LoVo (cell line): Measurements from ENCODE around the gene GMDS.

Source experiments
- DNase-seq: peaks from one replicate; pipeline ENCODE4 v3.0.0-alpha.2; 2016; ENCODE audit warnings: low spot score

The GMDS gene

DNA sequence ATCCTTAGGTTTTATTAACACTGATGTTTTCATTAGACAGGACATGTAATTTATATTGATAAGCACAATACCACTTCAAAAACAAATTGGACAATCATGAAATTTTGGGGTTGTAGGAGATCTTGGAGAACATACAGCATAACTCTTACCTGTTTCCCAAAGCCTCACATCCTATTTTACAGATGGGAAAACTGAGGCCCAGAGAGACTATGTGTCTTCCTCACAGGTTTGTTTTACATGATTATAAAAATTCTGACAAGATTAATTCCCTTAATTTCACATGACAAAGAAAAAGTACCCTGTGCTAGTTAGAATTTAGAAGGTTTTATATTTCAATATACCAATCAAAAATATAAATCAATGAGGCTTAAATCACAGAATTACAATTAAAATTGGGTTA, 145.5 kb downstream of the GMDS start:
- DNase-seq, result no peak

DNA sequence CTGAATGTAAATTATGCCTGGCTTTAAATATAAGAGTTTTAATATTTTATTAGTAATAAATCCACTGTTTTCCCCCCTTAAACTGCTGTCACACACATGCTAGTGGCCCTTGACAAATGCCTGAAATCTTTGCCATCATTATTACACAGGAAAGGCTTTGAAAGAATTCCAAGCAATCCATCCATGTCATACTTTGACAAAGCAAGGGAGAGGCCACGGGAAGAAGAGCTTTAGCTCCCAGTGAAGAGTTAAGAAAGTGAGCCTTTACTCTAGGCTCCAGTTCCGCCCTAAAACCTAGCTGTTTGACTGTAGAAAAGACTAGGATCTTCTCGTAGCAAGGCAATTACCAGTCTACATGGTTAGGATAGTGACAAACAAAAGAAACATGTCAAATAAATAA, 147.9 kb downstream of the GMDS start:
- DNase-seq, result no peak

DNA sequence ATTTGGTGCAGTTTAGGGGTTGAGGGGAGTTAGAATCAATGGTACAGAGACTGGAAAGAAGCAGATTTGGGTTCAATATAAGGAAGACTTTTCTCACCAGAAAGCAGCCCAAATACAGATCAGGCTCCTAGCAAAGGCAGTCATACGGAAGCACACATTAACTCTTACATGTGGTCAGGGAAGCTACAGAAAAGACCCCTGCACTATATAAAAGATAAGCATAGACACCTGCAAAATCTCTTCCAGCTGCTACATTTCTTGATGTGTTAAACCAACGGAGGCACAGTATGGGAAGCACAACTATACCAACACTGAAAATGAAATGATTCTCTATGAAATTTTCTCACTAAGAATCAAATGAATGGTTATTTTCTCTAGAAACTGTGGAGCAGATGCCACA, 150.8 kb downstream of the GMDS start:
- DNase-seq, result no peak

DNA sequence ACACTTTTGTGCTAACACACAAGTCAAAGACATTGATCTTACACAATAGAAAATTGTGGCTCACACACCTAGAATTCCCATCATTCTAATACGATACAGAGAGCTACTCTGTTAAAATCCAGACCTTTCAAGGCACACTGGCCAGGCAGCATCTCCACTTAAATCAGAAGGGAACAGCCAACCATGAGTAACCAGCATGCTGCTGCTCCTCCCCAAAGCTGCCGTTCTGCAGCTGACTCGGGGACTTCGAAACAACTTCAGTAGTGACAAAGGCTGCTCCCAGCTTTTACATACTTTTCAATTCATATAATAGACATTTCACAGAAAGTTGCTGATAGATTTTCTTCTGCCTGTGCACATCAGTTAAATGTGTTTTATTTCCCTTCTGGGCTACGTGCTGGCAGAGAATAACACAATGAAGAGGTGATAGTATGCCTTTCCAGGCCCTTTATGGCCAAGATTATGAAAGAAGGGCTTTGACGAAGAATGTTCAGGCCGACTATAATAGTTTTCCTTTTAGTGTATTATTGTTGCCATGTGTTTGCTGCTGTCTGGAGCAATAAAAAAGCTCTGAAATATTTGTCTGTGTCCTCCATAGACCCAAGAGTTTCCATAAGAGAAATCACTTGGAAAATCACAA, 159.0 kb downstream of the GMDS start:
- no peak for DNase-seq

DNA sequence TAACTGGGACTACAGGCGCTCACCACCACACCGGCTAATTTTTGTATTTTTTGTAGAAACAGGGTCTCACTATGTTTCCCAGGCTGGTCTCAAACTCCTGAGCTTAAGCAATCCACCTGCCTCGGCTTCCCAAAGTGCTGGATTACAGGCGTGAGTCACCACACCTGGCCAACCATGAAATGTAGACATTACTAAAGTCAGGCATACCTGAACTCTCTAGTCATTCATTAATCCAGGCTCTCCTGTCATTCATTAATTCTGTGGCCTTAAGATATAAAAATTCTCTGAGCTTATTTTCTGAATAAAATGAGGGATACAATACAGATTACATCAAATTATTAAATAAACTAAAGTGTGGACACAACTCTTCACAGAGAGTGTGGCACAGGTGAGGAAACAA, 159.7 kb downstream of the GMDS start:
- DNase-seq, result no peak

DNA sequence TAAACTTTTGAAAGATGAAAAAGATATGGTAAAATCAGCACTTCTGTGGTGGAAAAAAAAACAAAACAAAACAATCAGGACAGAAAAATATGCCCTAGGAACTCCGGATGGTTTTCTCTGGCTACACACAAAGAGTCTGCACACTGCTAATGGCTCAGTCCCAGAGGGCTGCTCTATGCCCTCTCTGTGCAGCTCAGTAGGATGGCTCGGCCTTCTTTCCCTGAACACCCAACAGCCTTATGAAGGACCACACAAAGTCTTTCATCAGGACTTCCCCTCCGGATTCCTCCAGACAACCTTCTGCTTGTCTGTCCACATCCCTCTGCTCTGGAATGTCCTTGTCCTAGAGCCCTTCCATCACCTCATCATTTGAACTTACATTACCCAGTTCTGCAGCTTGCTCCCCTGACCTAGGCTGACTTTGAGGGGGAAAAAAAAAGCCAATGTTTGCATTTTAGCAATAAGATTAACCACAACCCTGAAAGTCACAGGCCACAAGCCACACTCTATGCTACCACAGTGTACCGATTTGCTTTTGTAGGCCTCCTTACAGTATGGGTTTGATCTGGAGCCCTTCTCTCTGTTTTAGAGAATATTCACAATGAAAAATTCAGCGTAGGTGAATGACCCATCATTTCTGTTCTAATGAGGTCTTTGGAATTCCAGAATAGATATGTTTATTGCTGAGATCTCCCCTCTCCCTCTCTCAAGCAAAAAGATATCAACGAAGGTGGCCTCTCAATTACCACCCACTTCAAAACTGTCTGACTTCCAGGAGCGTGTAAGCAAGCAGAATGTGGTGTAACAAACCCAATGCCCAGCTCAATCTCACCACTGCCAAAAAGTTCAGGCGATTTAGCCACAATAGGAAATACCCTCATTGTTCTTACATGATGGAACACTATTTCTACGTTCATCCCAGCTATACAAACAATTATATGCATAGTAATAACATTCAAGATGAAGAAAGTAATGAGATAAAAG, 164.0 kb downstream of the GMDS start:
- no peak for DNase-seq

DNA sequence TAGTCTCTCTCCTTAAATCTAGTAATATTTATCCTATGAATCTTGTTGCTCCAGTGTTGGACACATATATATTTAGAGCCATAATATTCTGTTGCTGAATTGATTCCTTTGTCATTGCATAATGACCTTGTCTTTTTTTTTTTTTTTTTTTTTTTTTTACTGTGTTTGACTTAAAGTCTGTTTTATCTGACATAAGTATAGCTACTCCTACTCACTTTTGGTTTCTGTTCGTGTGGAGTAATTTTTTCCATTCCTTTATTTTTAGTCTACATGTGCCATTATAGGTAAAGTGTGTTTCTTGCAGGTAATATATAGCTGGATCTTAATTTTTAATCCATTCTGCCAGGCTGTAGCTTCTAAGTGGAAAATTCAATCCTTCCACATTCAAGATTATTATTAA, 166.5 kb downstream of the GMDS start:
- no peak for DNase-seq

DNA sequence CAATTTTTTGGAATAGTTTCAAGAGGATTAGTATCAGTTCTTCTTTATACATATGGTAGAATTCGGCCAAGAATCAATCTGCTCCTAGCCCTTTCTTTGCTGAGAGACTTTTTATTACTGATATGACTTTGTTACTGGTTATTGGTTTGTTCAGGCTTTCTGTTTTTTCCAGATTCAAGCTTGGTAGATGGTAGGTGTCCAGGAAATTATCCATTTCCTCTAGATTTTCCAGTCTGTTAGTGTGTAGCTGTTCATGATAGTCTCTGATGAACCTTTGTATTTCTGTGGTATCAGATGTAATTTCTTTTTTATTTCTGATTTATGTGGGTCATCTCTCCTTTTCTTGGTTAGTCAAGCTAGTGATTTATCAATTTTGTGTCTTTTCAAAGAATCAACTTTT, 167.6 kb downstream of the GMDS start:
- no peak for DNase-seq

DNA sequence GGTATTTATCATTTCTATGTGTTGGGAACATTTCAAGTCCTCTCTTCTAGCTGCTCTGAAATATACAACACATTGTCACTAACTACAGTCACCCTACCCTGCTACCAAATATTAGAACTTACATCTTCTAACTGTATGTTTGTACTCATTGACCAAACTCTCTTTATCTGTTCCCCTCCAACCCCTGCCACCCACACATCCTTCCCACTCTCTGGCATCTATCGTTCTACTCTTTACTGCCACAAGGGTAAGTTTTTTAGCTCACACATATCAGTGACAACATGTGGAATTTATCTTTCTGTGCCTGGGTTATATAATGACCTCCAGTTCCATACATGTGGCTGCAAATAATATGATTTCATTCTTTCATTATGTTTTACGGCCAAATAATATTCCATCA, 171.9 kb downstream of the GMDS start:
- DNase-seq, result no peak

DNA sequence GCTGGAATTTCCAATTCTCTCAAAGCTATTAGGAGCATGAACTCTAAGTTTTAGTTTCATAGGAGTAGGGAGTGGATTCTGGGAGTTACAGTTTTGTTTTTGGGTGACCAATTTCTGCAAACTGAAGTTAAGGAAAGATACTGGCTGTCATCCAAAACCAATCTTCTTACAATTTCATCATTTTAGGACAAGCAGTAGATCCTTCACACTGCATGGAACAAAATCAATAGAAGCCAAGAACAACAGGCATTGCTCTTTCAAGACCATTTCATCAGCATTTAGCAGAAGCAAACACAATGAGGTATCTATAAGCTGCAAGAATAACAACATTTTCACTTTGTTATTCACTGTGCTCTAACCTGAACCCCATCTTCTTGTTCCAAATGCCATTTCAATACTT, 173.0 kb downstream of the GMDS start:
- DNase-seq, result no peak

DNA sequence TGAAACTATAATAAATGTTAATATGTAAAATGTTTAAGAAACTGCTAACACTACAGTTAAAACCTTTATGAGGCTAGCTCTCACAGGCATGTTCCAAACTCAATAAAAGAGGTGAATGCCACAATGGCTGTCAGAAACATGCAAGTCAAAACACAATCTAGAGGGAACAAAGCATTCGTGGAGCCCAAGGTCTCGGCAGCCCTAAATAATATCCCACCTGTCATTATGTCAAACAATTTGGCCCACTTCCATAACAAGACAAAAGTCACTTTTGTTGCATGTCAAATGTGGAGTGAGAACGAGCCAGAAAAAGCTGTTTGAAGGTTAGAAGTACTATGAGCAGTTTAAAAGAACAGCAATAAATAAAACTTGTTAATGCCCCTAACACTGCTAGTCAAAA, 181.9 kb downstream of the GMDS start:
- DNase-seq, result no peak

DNA sequence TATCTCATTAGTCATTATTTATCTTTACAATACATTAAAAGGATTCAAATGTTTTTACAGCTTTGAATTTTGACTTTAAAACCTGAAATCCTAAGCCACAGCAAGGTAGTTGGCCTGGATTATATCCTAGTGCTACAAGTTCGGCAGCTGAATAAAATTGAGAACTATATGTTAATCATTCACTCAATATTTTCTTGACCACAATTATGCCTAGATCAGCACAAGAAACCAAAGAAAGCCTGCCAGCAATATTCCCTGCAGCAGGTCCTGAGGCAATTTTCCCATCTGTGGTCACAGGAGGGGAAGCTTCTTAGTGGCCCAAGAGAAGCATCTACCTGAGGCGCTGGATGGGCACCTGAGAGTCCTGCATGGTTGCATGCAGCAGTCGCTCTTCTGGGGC, 183.5 kb downstream of the GMDS start:
- DNase-seq, result no peak

DNA sequence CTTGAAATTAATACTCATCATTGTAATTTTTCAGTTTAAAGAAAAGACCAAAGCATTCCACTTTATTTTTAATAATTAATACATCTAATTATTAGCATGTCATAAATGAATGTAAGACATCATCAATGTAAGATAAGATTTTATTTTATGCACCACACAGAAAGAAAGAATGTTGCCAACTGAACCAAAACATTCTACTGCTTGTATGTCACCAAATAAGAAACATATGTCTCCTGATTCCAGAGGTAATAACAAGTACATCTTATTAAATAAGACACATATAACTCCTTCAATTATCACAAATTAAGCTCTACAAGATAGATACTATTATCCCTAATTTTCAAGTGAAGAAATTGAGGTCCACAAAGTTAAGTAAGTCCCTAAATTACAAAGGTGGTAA, 189.5 kb downstream of the GMDS start:
- DNase-seq, result no peak

DNA sequence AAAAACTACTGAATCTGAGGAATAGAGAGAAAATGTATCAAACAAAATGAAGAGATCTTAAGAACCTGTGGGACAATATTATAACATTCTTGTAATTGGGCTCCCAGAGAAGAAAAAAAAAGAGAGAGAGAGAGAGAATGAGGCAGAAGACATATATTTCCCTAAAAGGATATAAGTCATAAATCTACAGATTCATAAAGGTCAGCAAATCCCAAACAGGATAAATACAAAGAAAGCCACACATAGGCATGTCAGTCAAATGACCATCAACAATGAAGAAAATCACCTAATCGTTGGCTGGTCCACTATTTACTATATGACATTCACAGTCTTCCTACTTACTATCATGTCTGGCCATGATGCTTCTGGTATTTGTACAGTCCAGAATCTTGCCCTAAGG, 190.3 kb downstream of the GMDS start:
- no peak for DNase-seq

DNA sequence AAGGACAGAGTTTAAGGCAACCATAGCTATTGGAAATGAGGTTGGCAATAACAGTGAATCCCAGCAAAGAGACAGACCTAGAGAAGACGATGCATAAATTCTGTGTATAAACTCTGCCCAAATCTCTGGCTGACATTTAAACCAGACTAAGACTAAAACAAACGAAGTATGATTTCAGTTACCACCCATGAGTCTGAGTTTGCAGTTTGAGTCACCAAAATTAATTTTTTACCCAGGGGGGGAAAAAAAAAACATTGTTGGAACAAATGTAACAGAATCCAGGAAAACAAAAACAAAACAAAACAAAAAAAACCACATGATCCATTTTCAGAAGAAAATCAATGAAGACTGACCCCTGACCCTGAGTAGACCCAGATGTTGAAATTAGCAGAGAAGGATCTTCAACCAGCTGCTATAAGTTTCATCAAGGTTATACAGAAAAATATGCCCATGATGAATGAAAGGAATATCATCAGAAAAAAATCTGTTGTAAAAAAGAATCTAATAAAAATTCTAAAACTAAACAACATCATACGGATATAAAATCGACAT, 190.8 kb downstream of the GMDS start:
- DNase-seq, result no peak

DNA sequence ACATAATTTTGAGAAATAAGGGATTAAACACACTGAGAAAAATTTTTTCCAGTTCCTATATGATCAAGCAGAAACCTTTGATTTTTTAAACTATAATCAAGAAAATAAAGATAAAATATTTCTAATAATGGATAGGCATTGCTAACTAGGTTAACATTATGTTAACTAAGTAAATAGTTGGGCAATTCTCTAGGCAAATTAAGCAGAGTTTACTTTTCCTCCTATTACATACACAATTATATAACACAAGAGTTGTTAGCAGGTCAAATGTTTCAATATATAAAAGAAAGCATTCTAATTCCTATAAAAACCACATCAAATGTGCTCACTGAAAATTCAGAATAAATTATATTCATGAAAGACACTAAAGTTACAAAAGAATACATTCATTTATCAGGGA, 191.7 kb downstream of the GMDS start:
- DNase-seq, result no peak

DNA sequence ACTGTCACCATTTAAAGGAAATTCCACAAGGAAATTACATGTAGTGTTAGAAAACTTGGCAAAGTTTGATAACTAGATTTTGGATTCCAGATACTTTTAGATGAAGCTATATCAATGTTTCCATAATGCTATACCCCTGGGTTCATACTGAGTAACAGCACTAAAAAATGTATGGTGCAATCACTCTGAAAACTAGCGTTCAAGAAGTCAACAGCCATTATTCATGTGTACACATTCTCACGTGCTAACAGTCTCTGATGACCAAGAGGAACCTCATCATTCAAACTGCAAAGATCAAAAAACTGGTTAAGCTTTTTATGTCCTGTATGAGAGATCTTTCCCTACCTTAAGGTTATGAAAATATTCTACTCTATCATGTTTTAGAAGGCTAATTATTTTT, 197.6 kb downstream of the GMDS start:
- no peak for DNase-seq

DNA sequence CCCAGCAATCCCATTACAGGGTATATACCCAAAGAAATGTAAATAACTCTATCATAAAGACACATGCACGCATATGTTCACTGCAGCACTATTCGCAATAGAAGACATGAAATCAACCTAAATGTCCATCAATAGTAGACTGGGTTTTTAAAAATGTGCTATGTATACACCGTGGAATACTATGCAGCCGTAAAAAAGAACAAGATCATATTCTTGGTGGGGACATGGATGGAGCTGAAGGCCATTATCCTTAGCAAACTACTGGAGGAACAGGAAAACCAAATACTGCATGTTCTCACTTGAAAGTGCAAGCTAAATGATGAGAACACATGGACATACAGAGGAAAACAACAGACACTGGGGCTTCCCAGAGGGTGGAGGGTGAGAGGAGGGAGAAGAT, 201.2 kb downstream of the GMDS start:
- DNase-seq, result no peak

DNA sequence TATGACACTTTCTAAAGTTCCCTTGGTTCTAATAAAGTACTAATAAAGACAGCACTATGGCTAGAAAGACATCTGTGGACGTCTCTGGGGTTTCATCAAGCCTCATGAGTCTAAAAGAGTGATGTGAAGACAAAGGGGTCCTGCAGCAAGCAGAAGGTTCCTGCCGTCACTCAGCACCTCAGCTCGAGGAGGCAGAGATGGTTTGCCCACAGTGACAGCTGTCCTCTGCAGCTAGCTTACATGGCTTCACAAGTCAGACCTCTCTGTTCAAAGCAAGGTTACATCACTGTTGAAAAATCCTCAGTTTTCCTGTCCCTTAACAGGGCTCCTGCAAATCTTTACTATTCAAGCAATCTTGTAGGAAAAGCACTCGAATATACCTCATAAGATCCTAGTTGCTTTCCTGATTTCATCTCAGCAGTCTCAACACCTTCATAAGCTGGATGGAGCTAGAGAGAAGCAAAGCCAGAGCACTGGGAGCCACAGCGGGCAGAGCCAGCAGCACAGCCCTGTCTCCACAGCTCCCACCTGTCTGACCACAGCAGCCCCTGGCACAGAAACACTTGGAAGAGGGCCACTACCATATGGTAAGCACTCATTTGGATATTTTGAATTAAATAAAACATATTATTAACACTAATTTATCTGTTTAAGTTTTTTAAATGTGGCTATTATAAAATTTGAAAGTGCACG, 202.3 kb downstream of the GMDS start:
- no peak for DNase-seq

DNA sequence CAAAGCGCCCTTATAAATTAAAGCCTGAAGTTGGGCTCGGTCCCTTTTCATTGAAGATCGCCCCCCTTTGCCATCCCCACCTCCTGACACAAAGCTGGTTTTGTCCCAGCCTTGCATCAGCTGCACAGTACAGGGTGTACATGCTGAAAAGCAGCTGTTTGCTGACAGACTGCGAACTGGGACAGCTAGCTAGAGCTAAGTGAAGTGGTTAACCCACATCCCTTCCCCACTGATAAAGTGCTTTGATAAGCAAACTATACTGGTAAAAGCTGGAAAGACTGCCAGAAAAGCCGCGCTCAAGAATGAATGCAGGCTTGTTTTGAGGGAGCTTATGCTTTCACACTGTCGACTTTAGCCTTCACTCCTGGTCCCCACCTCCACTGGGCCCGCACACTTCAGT, 207.3 kb downstream of the GMDS start:
- no peak for DNase-seq

DNA sequence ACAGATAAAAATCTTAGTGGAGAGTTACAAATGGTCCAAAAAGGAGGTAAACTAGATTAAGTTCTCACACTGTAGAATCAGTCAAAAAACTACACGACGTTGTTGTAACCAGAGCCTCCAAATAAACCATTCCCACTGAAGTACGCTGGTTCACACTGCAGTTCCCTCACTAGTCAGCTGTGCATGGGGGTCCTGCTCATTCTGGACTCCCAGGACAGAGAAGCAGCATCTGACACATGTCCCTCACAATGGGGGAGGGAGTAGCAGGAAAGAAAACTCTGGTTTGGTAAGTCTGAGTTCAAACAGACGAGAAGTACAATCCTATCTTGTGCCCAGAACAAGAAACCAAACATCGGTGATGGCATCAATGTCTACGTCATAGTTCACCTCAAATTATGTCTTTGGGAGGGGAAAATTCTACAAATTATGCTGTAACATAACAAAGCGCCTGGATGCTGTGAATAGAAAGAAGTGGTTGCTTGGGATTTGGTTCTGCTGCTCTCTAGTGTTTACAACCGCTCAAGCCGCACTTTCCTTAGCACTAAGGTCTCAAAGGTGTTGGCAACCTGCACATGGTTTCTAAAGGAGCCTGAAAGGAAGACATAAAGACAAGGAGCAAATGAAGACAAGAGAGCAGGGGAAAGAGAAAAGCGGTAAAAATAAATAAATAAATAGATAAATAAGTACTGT, 208.0 kb downstream of the GMDS start:
- DNase-seq, result no peak

DNA sequence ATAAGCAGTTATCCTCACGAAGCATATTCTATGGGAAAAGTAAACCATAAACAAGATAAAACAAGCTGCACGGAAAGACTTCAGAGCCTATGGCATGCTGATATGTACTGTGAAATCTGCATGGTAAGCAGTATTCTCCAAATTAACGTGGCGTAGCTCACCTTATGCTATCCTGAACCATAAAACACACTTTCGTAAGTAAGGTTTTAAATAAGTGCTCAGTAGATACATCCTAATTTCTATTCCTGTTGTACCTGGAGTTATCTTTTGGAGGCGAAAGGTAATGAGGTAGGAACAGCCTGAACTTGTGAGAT, 208.7 kb downstream of the GMDS start:
- no peak for DNase-seq
